Uterus (tissue), 4 donors: ENCODE results near the gene PLAAT4. TPM values are rescaled to one million over a fixed set of nuclear protein-coding genes. Genes with fewer than 3 reads are reported as not detected.

ENCODE experiments used
- DNase-seq, 2 donors: peaks; one replicate each; pipeline ENCODE4 v3.0.0-alpha.2; 2019 to 2020
- H3K27ac ChIP-seq, 2 donors: fragments of 200-600 bp; sonication (generic); 1 replicate in 1 of 2; 2 replicates in 1 of 2; pipeline ENCODE4 v1.5.1; 2016 to 2018
- H3K27me3 ChIP-seq, 2 donors: fragments of 200-600 bp; sonication (generic); one replicate each; pipeline ENCODE4 v1.5.1; 2018 to 2019; ENCODE audit warnings: control low read depth in 1 of 2
- H3K36me3 ChIP-seq, 2 donors: fragments of 200-600 bp; sonication (generic); one replicate each; pipeline ENCODE4 v1.5.1; 2019; ENCODE audit warnings: control low read depth in 1 of 2
- H3K4me1 ChIP-seq, 2 donors: fragments of 200-600 bp; sonication (generic); one replicate each; pipeline ENCODE4 v1.5.1; 2018 to 2019; ENCODE audit warnings: control low read depth in 1 of 2
- H3K4me3 ChIP-seq, 2 donors: fragments of 200-600 bp; sonication (generic); 1 replicate in 1 of 2; 2 replicates in 1 of 2; pipeline ENCODE4 v1.5.1; 2018 to 2019; ENCODE audit warnings: mild to moderate bottlenecking in 1 of 2
- H3K9me3 ChIP-seq, 2 donors: fragments of 200-600 bp; sonication (generic); one replicate each; pipeline ENCODE4 v1.5.1; 2019; ENCODE audit warnings: control low read depth in 1 of 2
- CTCF ChIP-seq, 4 experiments: fragments of 200-600 bp in 2 of 4; fragments of 450-650 bp in 2 of 4; sonication (generic) in 2 of 4; IDR thresholded peaks; one replicate each; pipeline ENCODE4 v1.5.1; 2016 to 2019; ENCODE audit warnings: antibody characterized with exemption in 4 of 4, mild to moderate bottlenecking in 2 of 4, moderate library complexity in 1 of 4
- POLR2A ChIP-seq, 2 donors: fragments of 450-650 bp; IDR thresholded peaks; one replicate each; pipeline ENCODE4 v1.6.1; 2016; ENCODE audit warnings: antibody characterized with exemption in 2 of 2, mild to moderate bottlenecking in 1 of 2, moderate library complexity in 1 of 2
- intact Hi-C: fragments of 100-400 bp; cut with DNase I; formaldehyde crosslinking; loops from one replicate; pipeline ENCODE4 v1.15.1; 2023; ENCODE audit warnings: low total_unique reads
- total RNA-seq, 4 donors: library from RNA; depleted of rRNA in 3 of 4; stranded (reverse); fragments of >200 nt in 3 of 4; gene quantifications; one replicate each; pipeline versions ENCODE4 v1.1.0 to v1.2.4, GENCODE V29; 2014 to 2023
- donor health status: DM: yes; HTN: yes; CAD: no.

The PLAAT4 gene
- total RNA-seq, 4 donors from 2014 or later: 3.6 to 30.3 (median 22.9) TPM

GRCh38 chr11:63586451-63587166 lies 50.0 kb downstream of the PLAAT4 start:
- H3K27me3 ChIP-seq: no peaks in the 10 kb centered on the region
- H3K4me3 ChIP-seq: no peak overlapping the region
- intact Hi-C loops: no loop called here
- H3K27ac ChIP-seq: no peak overlapping the region
- H3K9me3 ChIP-seq: no peaks in the 10 kb centered on the region
- no peak for DNase-seq
- H3K36me3 ChIP-seq: no peaks in the 10 kb centered on the region
- H3K4me1 ChIP-seq: no peaks in the 10 kb centered on the region
- TF ChIP-seq CTCF (IDR thresholded peaks at IDR 0.05) (no peak), POLR2A (IDR thresholded peaks at IDR 0.05) (no peak)

GRCh38 chr11:63589000-63589399 lies 52.4 kb downstream of the PLAAT4 start:
- Histone ChIP-seq H3K27me3 (no peaks in the 10 kb centered on the region), H3K9me3 (no peaks in the 10 kb centered on the region), H3K4me1 (no peaks in the 10 kb centered on the region), H3K36me3 (no peaks in the 10 kb centered on the region), H3K4me3 (no peak overlapping the region), H3K27ac (no peak overlapping the region)
- no peak for TF ChIP-seq CTCF (IDR thresholded peaks at IDR 0.05)
- intact Hi-C loops: no loop called here
- DNase-seq: no peak

- Histone ChIP-seq H3K27ac (no peak overlapping the region), H3K4me1 (no peaks in the 10 kb centered on the region), H3K4me3 (no peak overlapping the region), H3K9me3 (no peaks in the 10 kb centered on the region), H3K36me3 (no peaks in the 10 kb centered on the region), H3K27me3 (no peaks in the 10 kb centered on the region)
- no peak for DNase-seq
- intact Hi-C loops: no loop called here
- no peak for TF ChIP-seq CTCF (IDR thresholded peaks at IDR 0.05)
- no peak for TF ChIP-seq POLR2A (IDR thresholded peaks at IDR 0.05)
Observed at GRCh38 chr11:63590024-63590788, 53.6 kb downstream of the PLAAT4 start.

GRCh38 chr11:63592975-63593395 lies 56.4 kb downstream of the PLAAT4 start:
- DNase-seq: no peak
- H3K9me3 ChIP-seq: no peaks in the 10 kb centered on the region
- no peaks in the 10 kb centered on the region for H3K4me1 ChIP-seq
- H3K36me3 ChIP-seq: no peaks in the 10 kb centered on the region
- H3K27ac ChIP-seq: no peak overlapping the region
- no peaks in the 10 kb centered on the region for H3K27me3 ChIP-seq
- intact Hi-C loops: no loop called here
- H3K4me3 ChIP-seq: no peak overlapping the region
- TF ChIP-seq POLR2A (IDR thresholded peaks at IDR 0.05) (no peak), CTCF (IDR thresholded peaks at IDR 0.05) (peak in 3 of 4 experiments; percentile 21 to 37 (median 28))

- Histone ChIP-seq H3K27ac (no peak overlapping the region), H3K27me3 (no peaks in the 10 kb centered on the region), H3K4me3 (no peak overlapping the region), H3K9me3 (no peaks in the 10 kb centered on the region), H3K36me3 (no peaks in the 10 kb centered on the region), H3K4me1 (no peaks in the 10 kb centered on the region)
- TF ChIP-seq CTCF (IDR thresholded peaks at IDR 0.05): no peak
- no peak for TF ChIP-seq POLR2A (IDR thresholded peaks at IDR 0.05)
- intact Hi-C loops: no loop called here
- no peak for DNase-seq
Observed at GRCh38 chr11:63595296-63595695, 58.7 kb downstream of the PLAAT4 start.
